ENCODE results near the gene PNMA8A. TPM values are rescaled to one million over a fixed set of nuclear protein-coding genes. Genes with fewer than 3 reads are reported as not detected.

The PNMA8A gene
- total and polyA plus RNA-seq, 2 experiments from 2014 or later = 0.26 to 0.76 TPM

DNA sequence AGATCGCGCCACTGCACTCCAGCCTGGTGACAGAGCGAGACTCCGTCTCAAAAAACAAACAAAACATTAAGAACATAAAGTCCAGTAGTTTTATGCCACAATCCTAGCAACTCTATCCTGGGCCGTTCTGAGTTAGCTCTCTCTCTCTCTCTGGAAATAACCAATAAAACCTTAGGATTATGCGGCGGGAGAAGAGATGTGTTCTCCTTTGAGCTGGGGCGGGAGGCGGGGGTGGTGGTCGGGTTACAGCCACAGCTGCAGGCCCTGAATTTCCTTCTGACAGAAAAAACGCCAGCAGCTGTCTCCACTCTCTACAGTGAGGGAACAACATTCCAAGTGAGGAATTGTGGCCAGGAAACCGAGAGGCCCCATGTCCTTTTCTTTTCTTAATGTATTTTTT is 9.1 kb upstream of the PNMA8A start:
- peaks cover 35% of the 10 kb centered on the region for H3K4me1 ChIP-seq (ENCODE audit: insufficient read depth)
- H3K4me2 ChIP-seq (ENCODE audit: unreplicated experiment) = peak overlapping the region; percentile 72
- 9 to 13% methylated on average over 11 to 12 of the region's 12 CpGs for WGBS, 2 experiments (ENCODE audit: low coverage in 1 of 2, low lambda C conversion rate in 2 of 2, missing lambda C conversion rate in 2 of 2)
- H3K9me2 ChIP-seq (ENCODE audit: insufficient read depth) = no peaks in the 10 kb centered on the region
- peak; percentile 50 for DNase-seq
- peak overlapping the region; percentile 53; the same call in 1 of the 2 replicates for H3K4me3 ChIP-seq
- in situ Hi-C loops (cut with MboI) = loop anchor here (10.0 kb wide), 1 partner anchor 196 kb away; no protein-coding TSS in a partner anchor
- peak overlapping the region; percentile 82 for H2AFZ ChIP-seq
- no peaks in the 10 kb centered on the region for H3K79me2 ChIP-seq (ENCODE audit: insufficient read depth)
- H3K36me3 ChIP-seq (ENCODE audit: low read depth) = no peaks in the 10 kb centered on the region
- no peaks in the 10 kb centered on the region for H3K9me3 ChIP-seq (ENCODE audit: low read depth)
- H3F3A ChIP-seq (ENCODE audit: insufficient read depth) = peaks cover 33% of the 10 kb centered on the region
- H3K9ac ChIP-seq = peak overlapping the region; percentile 49; the same call in 1 of the 2 replicates
- TF ChIP-seq EZH2 (IDR thresholded peaks at IDR 0.05; ENCODE audit: insufficient read depth, poor library complexity, severe bottlenecking) (no peak), EZH2phosphoT487 (IDR thresholded peaks at IDR 0.05; ENCODE audit: insufficient read depth, low read depth) (no peak)
- H3K27ac ChIP-seq = peak overlapping the region; percentile 69; the same call in 1 of the 2 replicates
- H4K20me1 ChIP-seq (ENCODE audit: insufficient read depth) = no peaks in the 10 kb centered on the region
- H3K27me3 ChIP-seq (replicated peaks; ENCODE audit: insufficient read depth) = no peaks in the 10 kb centered on the region

- in situ Hi-C loops (cut with MboI) = no loop called here
- Histone ChIP-seq H2AFZ (no peak overlapping the region), H3K27me3 (replicated peaks; ENCODE audit: insufficient read depth) (no peaks in the 10 kb centered on the region), H3K9me3 (ENCODE audit: low read depth) (no peaks in the 10 kb centered on the region), H4K20me1 (ENCODE audit: insufficient read depth) (no peaks in the 10 kb centered on the region), H3K27ac (no peak overlapping the region), H3K9me2 (ENCODE audit: insufficient read depth) (no peaks in the 10 kb centered on the region), H3F3A (ENCODE audit: insufficient read depth) (peaks cover 32% of the 10 kb centered on the region), H3K4me3 (no peak overlapping the region), H3K9ac (no peak overlapping the region), H3K4me2 (ENCODE audit: unreplicated experiment) (no peak overlapping the region), H3K79me2 (ENCODE audit: insufficient read depth) (no peaks in the 10 kb centered on the region), H3K36me3 (ENCODE audit: low read depth) (no peaks in the 10 kb centered on the region), H3K4me1 (ENCODE audit: insufficient read depth) (peaks cover 35% of the 10 kb centered on the region)
- no peak for TF ChIP-seq EZH2phosphoT487 (IDR thresholded peaks at IDR 0.05; ENCODE audit: insufficient read depth, low read depth)
- TF ChIP-seq EZH2 (IDR thresholded peaks at IDR 0.05; ENCODE audit: insufficient read depth, poor library complexity, severe bottlenecking) = no peak
- WGBS, 2 experiments (ENCODE audit: low coverage in 1 of 2, low lambda C conversion rate in 2 of 2, missing lambda C conversion rate in 2 of 2) = 40 to 49% methylated on average over 4 of the region's 4 CpGs
- peak; percentile 80 for DNase-seq
These were observed 7.1 kb upstream of the PNMA8A start for GRCh38 chr19:46478356-46478986.

DNA sequence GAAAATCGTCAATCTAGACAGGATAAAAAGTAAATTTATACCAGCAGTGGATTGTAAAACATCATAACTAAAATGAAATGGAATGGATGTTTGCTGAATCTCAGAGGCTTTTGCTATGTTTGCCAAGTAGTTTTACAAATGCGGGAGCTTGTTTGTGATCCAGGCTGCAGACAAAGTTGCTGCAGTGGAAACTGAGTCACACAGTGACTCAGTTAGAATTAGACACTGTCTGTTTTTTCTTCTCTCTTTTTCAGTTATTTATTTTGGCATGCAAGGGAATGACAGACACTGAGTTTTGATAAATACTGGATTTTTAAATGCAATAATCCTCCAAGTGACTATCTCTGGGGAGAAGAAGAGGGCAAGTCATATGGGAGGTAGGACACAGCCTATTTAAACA is 4.6 kb upstream of the PNMA8A start:
- H3K79me2 ChIP-seq (ENCODE audit: insufficient read depth) = no peaks in the 10 kb centered on the region
- TF ChIP-seq EZH2 (IDR thresholded peaks at IDR 0.05; ENCODE audit: insufficient read depth, poor library complexity, severe bottlenecking) (no peak), EZH2phosphoT487 (IDR thresholded peaks at IDR 0.05; ENCODE audit: insufficient read depth, low read depth) (no peak)
- H3K9me2 ChIP-seq (ENCODE audit: insufficient read depth) = no peaks in the 10 kb centered on the region
- no peaks in the 10 kb centered on the region for H4K20me1 ChIP-seq (ENCODE audit: insufficient read depth)
- DNase-seq = peak; percentile 54
- H3K4me3 ChIP-seq = no peak overlapping the region
- in situ Hi-C loops (cut with MboI) = no loop called here
- peaks cover 7% of the 10 kb centered on the region for H3F3A ChIP-seq (ENCODE audit: insufficient read depth)
- no peak overlapping the region for H2AFZ ChIP-seq
- peak overlapping the region; percentile 15; the same call in 1 of the 2 replicates for H3K27ac ChIP-seq
- H3K36me3 ChIP-seq (ENCODE audit: low read depth) = no peaks in the 10 kb centered on the region
- no peaks in the 10 kb centered on the region for H3K27me3 ChIP-seq (replicated peaks; ENCODE audit: insufficient read depth)
- WGBS, 2 experiments (ENCODE audit: low coverage in 1 of 2, low lambda C conversion rate in 2 of 2, missing lambda C conversion rate in 2 of 2) = 6 to 9% methylated on average over 2 of the region's 2 CpGs
- H3K9me3 ChIP-seq (ENCODE audit: low read depth) = no peaks in the 10 kb centered on the region
- H3K4me1 ChIP-seq (ENCODE audit: insufficient read depth) = peaks cover 21% of the 10 kb centered on the region
- peak overlapping the region; percentile 26 for H3K4me2 ChIP-seq (ENCODE audit: unreplicated experiment)
- H3K9ac ChIP-seq = peak overlapping the region; percentile 3; the same call in 1 of the 2 replicates

GRCh38 chr19:46474211-46474610 is 2.8 kb upstream of the PNMA8A start:
- Histone ChIP-seq H3K9ac (no peak overlapping the region), H3K27ac (no peak overlapping the region)
- DNase-seq = peak; percentile 33

More at GRCh38 chr19:46474211-46474610, 2.8 kb upstream of the PNMA8A start:
- no peaks in the 10 kb centered on the region for H4K20me1 ChIP-seq (ENCODE audit: insufficient read depth)
- in situ Hi-C loops (cut with MboI) = no loop called here
- no peak overlapping the region for H2AFZ ChIP-seq
- no peak for TF ChIP-seq EZH2phosphoT487 (IDR thresholded peaks at IDR 0.05; ENCODE audit: insufficient read depth, low read depth)
- peaks cover 17% of the 10 kb centered on the region for H3K4me1 ChIP-seq (ENCODE audit: insufficient read depth)
- H3K9me2 ChIP-seq (ENCODE audit: insufficient read depth) = no peaks in the 10 kb centered on the region
- H3K9me3 ChIP-seq (ENCODE audit: low read depth) = no peaks in the 10 kb centered on the region
- H3K4me2 ChIP-seq (ENCODE audit: unreplicated experiment) = no peak overlapping the region
- H3F3A ChIP-seq (ENCODE audit: insufficient read depth) = peaks cover 3% of the 10 kb centered on the region; the same call in 1 of the 2 replicates
- no peaks in the 10 kb centered on the region for H3K27me3 ChIP-seq (replicated peaks; ENCODE audit: insufficient read depth)
- H3K79me2 ChIP-seq (ENCODE audit: insufficient read depth) = no peaks in the 10 kb centered on the region
- 69 to 73% methylated on average over 8 of the region's 8 CpGs for WGBS, 2 experiments (ENCODE audit: low coverage in 1 of 2, low lambda C conversion rate in 2 of 2, missing lambda C conversion rate in 2 of 2)
- H3K36me3 ChIP-seq (ENCODE audit: low read depth) = no peaks in the 10 kb centered on the region
- no peak overlapping the region for H3K4me3 ChIP-seq
